Measurements from ENCODE around the gene LZIC.

The LZIC gene

GRCh38 chr1:9909234-9910046, 33.8 kb downstream of the LZIC start:
- Histone ChIP-seq H3K4me1 (no peaks in the 10 kb centered on the region), H3K36me3 (no peaks in the 10 kb centered on the region), H3K4me3 (ENCODE audit: low read depth, low read length) (peak overlapping the region; percentile 53), H3K27me3 (no peaks in the 10 kb centered on the region), H3K9me3 (no peaks in the 10 kb centered on the region)
- DNase-seq, result no peak
- no peak for TF ChIP-seq CTCF (IDR thresholded peaks at IDR 0.05; ENCODE audit: low read depth, low read length)

- Histone ChIP-seq H3K27me3 (no peaks in the 10 kb centered on the region), H3K36me3 (no peaks in the 10 kb centered on the region), H3K4me1 (no peaks in the 10 kb centered on the region), H3K4me3 (ENCODE audit: low read depth, low read length) (no peak overlapping the region), H3K9me3 (no peaks in the 10 kb centered on the region)
- DNase-seq, result no peak
- TF ChIP-seq CTCF (IDR thresholded peaks at IDR 0.05; ENCODE audit: low read depth, low read length), result no peak
Observed at GRCh38 chr1:9908871-9909233, 34.3 kb downstream of the LZIC start.

GRCh38 chr1:9907441-9907840, 35.8 kb downstream of the LZIC start:
- H3K4me3 ChIP-seq (ENCODE audit: low read depth, low read length), result no peak overlapping the region
- H3K27me3 ChIP-seq, result no peaks in the 10 kb centered on the region
- no peaks in the 10 kb centered on the region for H3K36me3 ChIP-seq
- no peaks in the 10 kb centered on the region for H3K9me3 ChIP-seq
- no peaks in the 10 kb centered on the region for H3K4me1 ChIP-seq
- no peak for DNase-seq
- no peak for TF ChIP-seq CTCF (IDR thresholded peaks at IDR 0.05; ENCODE audit: low read depth, low read length)

- no peaks in the 10 kb centered on the region for H3K36me3 ChIP-seq
- no peaks in the 10 kb centered on the region for H3K4me1 ChIP-seq
- DNase-seq, result no peak
- no peaks in the 10 kb centered on the region for H3K9me3 ChIP-seq
- H3K4me3 ChIP-seq (ENCODE audit: low read depth, low read length), result no peak overlapping the region
- TF ChIP-seq CTCF (IDR thresholded peaks at IDR 0.05; ENCODE audit: low read depth, low read length), result no peak
- H3K27me3 ChIP-seq, result no peaks in the 10 kb centered on the region
Observed at GRCh38 chr1:9906466-9906865, 36.7 kb downstream of the LZIC start.

- no peak overlapping the region for H3K4me3 ChIP-seq (ENCODE audit: low read depth, low read length)
- no peaks in the 10 kb centered on the region for H3K4me1 ChIP-seq
- no peaks in the 10 kb centered on the region for H3K36me3 ChIP-seq
- no peaks in the 10 kb centered on the region for H3K9me3 ChIP-seq
- no peaks in the 10 kb centered on the region for H3K27me3 ChIP-seq
- no peak for TF ChIP-seq CTCF (IDR thresholded peaks at IDR 0.05; ENCODE audit: low read depth, low read length)
- no peak for DNase-seq
Observed at GRCh38 chr1:9905010-9905409, 38.2 kb downstream of the LZIC start.

- DNase-seq, result no peak
- Histone ChIP-seq H3K4me1 (no peaks in the 10 kb centered on the region), H3K27me3 (no peaks in the 10 kb centered on the region), H3K9me3 (no peaks in the 10 kb centered on the region), H3K4me3 (ENCODE audit: low read depth, low read length) (no peak overlapping the region), H3K36me3 (no peaks in the 10 kb centered on the region)
- TF ChIP-seq CTCF (IDR thresholded peaks at IDR 0.05; ENCODE audit: low read depth, low read length), result no peak
Observed at GRCh38 chr1:9904596-9904995, 38.6 kb downstream of the LZIC start.
